ENCODE results near the gene ATG3.
"Not testable (repeated sequence)": the region's sequence is repeated elsewhere in the genome, so short reads cannot be mapped to it uniquely, and the experiment has no call there.

Gene ATG3

DNA sequence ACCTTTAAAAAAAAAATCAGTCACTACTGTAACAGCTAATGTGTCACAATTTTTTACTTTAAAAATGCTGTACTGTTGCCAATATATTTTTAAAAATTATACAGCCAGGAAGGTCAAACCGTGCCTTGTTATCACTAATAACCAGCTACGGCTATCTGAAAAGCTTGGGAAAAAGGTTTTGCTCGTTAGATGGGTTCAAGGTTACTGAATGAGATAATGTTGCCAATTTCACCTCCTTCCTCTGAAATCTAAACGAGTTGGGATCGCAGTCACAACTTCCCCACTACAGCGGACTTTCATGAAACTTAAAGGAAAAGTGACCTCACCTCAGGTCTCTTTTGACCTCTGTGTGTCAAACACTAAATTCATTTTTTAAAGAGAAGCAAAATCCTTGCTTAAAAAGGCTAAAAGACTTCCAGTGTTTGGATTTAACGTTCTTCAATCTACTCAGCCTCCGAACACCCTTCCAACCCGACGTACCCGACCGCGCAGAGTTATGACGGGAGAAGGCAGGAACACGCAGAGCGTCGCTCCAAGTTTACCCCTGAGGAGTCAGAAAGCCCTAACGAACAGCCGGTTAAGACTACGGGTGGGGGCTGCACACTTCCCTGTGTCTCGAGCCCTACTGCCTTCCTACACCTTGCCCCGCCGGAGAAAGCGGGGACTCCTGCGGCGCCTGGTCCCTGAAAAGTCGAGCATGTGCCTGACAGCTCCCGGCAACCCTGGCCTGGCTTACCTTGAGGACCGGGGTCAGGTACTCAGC, 860 bp downstream of the ATG3 start:
- peak; percentile 27 for DNase-seq

DNA sequence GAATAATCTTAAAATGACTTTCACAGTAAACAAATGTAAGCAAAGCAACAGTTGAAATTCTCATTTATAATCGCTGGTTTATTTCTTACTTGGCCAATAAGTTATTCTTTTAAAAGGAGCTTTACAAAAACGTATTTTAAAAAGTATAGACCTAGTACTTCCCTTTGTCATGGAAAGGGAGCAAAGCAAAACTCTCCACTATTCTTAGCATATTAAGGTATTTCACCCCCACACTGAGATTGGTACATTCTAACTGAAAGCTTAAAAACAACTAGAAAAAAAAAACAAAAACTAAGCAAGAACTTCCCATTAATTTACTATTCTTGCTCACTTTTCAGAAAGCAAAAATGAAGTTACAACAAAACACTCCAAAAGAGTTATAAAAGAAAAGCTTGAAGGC, 1.5 kb downstream of the ATG3 start:
- DNase-seq = no peak

DNA sequence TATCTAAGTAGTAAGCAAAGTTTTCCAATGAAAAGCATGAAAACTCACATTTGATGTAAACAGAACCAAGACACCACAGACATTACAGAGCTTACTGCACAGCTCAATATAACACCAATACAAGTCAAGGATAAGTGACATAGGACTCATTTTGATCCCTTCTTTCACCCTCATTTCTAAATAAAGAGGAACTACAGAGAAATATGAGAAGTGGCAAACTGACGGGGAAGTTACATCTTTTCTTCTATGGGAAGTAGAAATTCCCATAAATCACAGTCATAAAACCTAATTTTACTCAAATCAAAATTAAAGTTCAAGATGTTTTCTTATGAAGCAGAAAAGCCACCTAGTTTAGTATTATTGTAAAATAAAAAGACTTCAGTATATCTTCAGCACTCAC, 3.8 kb downstream of the ATG3 start:
- no peak for DNase-seq

DNA sequence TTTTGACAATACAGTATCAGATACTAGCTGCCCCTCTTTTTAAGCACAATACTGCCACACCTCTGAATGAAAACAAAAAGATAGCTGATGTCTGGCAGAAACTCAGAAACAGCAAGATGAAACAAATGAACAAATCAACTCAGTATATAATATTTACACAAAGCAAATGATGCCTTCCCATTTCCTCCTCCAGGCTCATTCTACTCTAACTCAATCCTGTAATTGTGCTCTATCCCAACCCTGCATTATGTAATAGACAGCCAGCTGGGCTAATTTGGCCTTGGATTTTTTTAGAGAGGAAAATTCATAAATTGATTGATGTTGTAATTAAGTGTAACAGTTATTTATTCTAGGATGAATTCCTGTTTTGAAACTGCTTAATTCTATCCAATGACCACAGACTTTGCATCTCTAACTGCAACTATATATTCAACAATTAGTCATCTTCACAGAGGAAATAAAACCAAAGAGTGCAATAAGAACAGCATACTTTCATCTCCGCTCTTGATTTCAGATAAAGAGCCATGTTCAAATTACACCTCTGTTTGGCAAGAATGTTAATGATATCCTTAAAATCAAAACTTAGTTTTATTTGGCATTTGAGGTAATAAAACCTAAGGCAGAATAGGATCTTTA, 6.1 kb downstream of the ATG3 start:
- DNase-seq = no peak

DNA sequence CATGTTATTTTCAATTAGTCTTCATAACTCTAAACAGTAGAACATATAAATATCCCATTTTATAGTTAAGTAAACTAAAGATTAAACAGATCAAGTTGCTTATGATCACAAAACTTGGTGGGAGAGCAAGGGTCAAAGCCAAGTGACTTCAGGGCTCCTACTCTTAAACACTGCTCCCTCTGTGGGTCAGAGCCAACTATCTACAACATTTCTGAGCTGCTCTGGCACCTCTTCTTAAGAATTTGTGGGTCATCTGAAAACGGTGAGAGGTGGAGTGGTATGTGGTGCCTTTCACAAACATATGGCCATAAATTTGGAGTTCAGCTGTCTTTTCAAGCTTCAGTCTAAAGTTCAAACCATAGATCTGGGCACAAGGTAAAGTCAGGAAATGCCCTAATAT, 10.9 kb downstream of the ATG3 start:
- no peak for DNase-seq

DNA sequence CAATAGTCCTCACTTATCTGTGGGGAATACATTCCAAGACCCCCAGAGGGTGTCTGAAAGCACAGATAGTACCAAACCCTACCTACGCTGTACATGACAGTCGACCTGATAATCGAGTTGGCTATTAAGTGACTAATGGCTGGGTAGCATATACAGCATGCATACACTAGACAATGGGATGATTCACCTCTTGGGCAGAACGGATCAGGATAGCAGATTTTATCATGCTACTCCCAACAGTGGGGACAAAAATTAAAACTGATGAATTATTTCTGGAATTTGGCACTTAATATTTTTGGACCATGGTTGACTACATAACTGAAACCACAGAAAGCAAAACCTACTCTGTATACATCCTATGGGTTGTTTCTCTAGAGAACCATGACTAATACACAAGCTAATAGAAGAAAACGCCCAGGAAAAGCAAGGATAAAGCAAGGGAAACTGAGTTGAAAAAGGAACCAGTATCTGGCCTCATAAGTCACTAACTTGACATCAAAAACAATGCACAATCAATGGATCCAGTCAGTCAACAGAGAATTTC, 15.5 kb downstream of the ATG3 start:
- DNase-seq = no peak

DNA sequence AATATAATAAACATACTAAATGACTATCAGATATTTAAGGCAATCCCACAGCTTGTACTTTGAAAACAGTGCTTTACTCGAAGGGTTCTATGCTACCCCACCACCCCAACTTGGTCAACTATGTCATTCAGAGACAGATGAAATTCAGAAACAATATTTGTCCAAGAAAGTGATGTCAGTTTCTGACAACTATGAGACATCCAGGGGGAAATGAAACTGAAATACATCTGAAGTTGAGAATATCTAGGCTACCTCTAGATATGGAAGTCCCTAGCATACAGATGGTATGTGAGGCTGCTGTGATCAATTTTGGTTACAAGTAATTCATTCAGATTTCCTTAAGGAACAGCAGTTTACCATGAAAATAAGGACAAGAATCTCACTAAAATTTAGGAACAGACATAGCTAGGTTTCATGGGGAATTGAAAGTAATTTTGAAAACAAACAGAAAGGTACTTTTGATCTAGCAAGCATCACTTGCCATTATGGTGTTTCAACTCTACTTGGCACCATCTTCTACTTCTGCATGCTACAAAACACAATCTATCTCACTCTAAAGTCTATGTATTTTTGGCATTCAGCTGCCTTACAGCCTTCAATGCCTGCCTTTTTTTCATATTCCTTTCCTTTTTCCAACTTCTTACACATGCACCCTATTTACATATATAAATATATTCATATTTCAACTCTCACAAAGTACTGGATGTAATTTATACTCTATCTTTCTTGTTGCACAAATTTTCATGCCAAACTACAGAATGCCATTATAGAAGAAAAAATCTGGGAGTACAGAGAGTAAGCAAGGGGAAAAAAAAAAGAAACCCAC, 21.7 kb downstream of the ATG3 start:
- no peak for DNase-seq

DNA sequence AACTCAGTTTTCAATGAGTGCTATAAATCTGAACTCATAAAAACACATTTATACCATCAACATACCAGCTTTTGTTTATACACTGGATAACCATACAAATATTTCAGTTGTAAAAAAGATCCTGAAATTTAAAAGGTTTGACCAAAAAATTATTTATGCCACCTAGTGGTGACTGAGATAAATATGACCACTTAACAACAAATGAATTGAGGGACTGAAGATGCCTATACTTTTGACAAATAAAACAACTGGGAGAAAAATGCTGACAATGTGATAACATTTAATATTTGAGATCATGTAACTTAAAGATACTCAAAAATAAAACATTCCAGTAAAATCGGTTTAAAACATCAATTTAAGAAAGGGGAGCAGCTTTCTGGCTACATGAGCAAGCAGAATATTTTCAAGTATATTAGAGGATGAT, 30.4 kb downstream of the ATG3 start:
- DNase-seq = peak; percentile 5

DNA sequence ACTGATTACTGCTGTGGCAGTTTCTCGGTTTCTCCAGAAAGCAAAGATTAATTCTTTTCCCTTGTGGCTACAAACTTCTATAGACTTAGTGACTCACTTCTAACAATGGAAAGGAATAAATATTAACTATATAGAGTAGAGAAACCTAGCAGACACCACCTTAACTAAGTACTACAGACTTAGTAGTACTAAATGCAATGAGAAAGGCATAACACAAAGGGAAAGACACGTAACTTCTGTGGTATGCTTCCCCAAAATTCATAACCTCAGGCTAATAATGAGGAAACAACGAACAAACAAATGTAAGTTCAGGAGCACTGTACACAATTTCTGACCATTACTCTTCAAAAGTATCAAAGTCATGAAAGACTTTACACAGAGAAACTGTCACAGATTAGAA, 31.2 kb downstream of the ATG3 start:
- DNase-seq = no peak

DNA sequence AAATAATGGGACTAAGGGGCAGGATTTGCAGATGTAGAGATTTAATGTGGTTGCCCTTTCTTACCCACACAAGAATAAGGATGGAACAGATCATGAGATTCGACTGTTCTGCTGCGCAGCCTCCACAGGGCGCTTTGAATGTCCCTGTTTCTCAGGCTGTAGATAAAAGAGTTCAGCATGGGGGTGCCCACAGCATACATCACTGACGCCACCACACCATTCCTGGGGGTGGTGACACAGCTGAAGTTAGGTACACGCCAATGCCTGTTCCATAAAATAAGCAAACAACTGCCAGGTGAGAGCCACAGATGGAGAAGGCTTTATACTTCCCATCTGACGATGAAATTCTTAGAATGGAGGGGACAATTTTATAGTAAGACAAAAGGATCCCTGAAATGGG, 37.6 kb downstream of the ATG3 start:
- not testable (repeated sequence) for DNase-seq

DNA sequence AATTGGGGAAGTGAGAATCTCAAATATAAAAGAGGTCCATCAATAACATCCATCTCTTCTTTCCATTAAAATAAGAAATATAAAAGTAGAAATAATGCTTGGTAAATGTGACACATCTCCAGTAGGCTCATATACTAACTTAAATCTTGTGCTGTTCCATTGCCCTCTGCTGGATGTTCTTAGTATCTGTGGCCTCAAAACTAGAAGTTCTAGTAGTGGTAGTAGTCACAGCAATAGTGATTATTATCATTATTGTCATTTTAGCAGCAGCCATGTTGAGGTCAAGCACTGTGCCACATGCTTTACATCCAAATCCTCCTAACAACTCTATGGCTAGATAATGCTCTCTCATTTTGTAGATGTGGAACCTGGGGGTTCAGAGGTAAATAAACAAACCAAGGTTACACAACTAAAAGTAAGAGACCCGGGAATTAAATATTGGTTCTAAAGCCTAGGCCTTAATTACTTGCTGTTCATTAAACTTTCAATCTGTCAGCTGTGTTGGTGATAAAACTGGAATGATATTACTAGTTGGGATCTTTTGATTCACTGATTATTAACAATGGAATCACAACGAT, 42.2 kb downstream of the ATG3 start:
- peak; percentile 35 for DNase-seq

DNA sequence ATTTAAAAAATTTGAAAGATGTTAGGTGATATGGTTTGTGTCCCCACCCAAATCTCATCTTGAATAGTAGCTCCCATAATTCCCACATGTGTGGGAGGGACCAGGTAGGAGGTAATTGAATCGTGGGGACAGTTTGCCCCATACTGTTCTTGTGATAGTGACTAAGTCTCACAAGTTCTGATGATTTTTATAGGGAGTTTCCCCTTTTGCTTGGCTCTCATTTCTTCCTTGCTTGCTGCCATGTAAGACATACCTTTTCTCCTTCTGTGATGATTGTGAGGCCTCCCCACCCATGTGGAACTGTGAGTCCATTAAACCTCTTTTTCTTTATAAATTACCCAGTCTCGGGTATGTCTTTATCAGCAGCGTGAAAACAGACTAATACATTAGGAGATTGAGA, 42.8 kb downstream of the ATG3 start:
- not testable (repeated sequence) for DNase-seq

DNA sequence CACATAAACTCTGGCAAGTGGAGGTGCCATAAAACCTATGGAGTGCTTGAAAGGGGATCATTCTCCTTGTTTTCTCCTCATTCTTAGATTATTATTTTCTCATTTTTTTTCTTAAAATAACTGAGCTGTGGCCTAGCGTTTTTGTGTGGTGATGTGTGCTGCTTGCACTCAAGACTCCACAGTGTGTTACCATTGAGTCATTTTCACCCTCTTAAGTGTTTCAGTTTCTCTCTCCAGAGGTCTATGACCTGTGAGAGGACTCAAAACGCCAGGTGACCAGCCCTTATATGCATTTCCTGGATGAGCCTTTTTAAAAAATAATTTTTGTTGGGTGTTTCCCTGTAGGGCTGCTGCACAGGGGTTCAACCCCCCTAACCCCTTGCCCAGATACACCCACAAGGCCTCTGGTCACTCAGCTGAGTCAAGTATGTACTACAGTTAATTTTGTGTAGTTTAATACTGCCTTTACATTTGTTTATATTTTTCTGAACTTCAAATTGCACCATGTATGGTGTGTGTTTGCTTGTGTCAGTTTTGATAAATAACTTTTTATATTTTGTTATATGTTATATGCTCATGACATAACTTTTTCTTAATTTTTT, 47.1 kb downstream of the ATG3 start:
- no peak for DNase-seq

DNA sequence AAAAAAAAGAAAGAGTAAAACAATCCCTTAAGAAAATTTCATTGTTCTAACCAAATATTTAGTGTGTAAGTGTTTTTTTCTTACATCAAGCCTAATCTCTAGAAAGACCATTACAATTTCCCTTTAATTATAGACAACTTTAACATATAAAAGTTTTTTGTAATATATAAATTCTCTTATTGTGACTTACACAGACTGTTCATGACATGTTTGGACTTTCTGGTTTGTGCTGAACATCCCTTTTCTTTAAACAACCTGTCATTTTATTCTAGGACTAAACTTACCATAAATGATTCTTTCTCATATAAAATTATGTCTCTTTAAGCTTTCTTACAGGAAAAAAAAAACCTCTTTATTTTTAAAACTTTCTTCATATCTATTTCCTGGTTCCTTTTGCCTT, 49.4 kb downstream of the ATG3 start:
- DNase-seq = no peak

DNA sequence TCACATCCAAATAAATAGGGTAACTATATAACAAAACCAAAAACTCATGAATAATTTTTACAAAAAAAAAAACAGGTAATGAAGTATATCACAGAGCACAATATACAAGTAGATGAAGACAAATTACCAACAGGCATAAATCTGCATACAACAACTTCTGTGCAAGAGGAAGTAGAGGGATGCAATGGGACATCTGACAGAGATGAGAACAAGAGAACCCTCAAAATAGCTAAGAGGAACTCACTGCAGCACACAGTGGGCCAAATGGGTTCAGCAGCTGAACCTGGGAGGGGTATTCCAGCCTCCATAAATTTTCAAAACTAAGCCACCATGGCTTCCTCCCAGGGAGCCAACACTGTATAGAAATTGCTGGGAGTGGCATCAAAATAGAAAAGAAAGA, 52.9 kb downstream of the ATG3 start:
- DNase-seq = no peak

DNA sequence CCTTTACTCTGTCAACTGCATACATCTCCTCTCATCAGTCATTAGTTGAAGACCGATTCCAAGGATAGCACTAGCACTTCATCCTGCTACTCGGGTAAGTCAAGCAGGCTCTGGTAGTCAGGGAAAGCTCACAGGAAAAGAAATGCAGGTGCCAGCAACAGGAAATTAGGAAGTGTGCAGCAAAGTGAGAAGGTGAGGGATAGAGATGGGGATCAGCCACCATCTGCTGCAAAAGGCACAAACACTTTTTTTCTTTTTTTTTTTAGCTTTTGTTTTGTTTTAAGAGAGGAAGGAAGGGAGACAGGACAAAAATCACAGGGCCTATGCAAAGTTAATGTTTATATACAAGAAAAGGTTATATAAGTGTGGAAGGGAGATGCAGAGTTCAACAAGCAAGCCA, 53.5 kb downstream of the ATG3 start:
- no peak for DNase-seq

DNA sequence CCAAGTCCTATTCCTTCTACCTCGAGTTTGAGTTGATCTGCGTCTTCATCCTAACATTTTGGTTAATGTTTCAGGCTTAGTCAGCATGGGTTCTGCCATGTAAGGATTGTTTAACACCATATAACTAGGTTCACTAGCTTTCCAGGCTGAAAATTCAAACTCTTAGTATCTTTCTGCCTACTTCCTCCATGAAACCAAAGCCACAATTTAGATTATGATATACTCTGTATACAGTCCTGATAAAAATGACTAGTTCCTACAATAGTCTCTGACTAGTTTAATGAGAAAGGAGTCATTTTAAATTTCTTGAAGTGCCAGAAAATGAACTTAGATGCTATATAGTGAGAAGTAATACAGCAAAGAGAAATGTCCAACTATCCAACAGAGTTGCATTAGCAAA, 55.9 kb downstream of the ATG3 start:
- no peak for DNase-seq

DNA sequence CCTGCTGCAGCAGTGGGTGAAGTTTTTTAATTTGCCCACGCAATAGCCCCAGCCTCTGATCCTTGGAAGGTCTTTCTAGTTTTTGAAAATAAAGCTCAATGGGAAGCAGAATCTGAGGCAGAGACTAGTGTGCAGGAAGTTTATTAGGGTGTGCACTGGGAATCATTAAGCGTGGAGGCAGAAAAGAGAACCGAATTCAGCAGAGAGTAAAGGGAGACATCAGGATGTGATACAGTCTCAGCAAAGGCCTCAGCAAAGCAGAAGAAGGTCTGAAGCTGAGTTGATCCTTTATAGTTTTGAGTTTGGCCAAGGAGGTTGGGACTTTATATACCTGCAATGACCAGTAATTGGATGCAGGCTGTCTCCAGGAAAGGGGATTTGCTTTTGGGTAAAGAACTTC, 57.6 kb downstream of the ATG3 start:
- DNase-seq = no peak

DNA sequence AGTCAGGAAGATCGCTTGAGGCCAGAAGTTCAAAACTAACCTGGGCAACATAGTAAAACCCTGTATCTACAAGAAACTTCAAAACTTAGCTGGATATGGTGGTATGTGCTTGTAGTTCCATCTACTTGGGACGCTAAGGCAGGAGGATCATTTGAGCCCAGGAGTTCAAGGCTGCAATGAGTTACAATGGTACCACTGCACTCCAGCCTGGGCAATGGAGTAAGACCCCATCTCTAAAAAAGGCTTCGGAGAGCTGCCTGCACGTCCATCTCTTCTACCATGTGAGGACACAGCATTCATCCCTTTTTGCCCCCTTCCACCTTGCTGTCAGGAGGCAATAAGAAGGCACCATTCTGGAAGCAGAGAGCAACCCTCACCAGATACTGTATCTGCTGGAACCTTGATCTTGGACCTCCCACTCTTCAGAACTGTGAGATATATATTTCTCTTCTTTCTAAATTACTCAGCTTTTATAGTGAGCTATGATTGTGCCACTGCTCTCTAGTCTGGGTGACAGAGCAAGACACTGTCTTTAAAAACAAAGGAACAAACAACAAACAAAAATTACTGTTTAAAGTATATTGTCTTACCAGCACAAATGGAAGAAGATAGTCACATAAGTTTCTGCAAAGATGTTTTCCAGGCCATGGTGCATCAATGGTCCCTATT, 58.3 kb downstream of the ATG3 start:
- DNase-seq = no peak

DNA sequence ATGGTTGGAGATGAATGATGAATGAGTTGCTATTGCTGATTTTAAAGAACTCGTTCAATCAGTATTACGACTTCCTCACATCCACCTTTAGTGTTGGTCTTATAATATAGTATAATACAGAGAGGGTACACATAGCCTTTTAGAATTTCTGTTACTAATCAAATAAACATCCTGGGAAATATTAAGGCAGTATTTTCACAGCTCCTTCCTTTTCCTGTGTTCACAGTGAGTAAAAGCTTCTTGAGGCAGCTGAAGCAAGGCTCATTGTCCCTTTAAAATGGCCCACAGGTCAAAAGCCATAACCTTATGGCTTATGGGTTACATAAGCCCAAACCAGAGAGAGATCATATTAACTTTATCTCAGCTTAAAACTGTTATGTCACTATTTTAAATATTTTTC, 61.1 kb downstream of the ATG3 start:
- DNase-seq = no peak

DNA sequence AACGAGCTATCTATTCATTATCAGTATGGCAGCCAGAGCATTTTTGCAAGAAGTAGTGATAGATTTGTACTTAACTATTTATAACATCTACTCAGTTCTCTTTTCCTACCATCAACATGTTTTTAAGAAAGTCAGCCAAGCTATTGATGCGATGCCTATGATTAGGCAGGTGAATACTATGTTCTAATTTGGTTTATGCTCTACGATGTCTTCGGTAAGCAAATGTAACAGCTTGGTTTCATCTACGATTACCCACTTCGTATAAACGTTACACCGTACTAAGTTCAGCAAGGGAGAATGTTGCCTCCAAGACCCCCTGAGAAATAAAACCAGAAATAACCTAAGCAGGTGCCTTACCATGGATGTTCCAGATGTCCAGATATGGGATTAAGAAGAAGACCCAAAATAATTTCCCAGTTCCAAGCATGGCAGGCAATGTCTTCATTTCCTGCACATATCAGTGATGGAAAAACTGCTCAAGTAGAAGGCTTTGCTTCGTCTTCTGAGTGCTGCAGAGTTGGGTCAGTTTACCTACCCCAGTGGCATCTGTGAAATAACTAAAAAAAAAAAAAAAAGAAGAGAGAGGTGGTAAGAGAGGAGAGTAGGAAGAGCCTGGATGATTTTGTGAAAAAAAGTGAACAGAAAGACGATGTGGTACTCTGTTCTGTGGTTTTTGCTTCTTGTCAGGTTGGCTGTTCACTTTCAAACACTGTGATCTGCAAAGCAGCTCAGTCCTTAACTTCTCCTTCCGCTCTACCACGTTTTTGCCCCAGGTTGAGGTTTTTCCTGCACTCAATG, 62.6 kb downstream of the ATG3 start, which contains the start of gene BTLA:
Gene BTLA (minus strand): TSS at position 559 of the 798 bp plus-strand sequence. CDS start 114 bp downstream, at position 445.
- DNase-seq = no peak
